Stimulated activated CD4-positive, alpha-beta T cell treated with anti-CD3 and anti-CD28 coated beads, TNF-alpha, amount 100 ng/mL, for 24 hours (primary cell): ENCODE measurements around the gene MB21D2.

Experiments used
- DNase-seq, 3 experiments: peaks; one replicate each; pipeline ENCODE4 v3.0.0-alpha.2; 2020; ENCODE audit warnings: low read depth in 3 of 3

The MB21D2 gene

GRCh38 chr3:192890347-192891335, 27.0 kb downstream of the MB21D2 start:
- no peak for DNase-seq

GRCh38 chr3:192889679-192890078, 28.0 kb downstream of the MB21D2 start:
- no peak for DNase-seq

- DNase-seq: no peak
These were observed 29.5 kb downstream of the MB21D2 start for GRCh38 chr3:192888190-192888589.

GRCh38 chr3:192887701-192888100, 30.0 kb downstream of the MB21D2 start:
- DNase-seq: no peak

- no peak for DNase-seq
These were observed 30.6 kb downstream of the MB21D2 start for GRCh38 chr3:192887047-192887446.

GRCh38 chr3:192884777-192885773, 32.6 kb downstream of the MB21D2 start:
- no peak for DNase-seq

GRCh38 chr3:192883512-192883911, 34.1 kb downstream of the MB21D2 start:
- DNase-seq: no peak

GRCh38 chr3:192881159-192881786, 36.4 kb downstream of the MB21D2 start:
- no peak for DNase-seq

- no peak for DNase-seq
These were observed 37.3 kb downstream of the MB21D2 start for GRCh38 chr3:192880313-192880712.

GRCh38 chr3:192879346-192880031, 38.2 kb downstream of the MB21D2 start:
- no peak for DNase-seq

- no peak for DNase-seq
These were observed 41.6 kb downstream of the MB21D2 start for GRCh38 chr3:192875971-192876565.

GRCh38 chr3:192870822-192871221, 46.8 kb downstream of the MB21D2 start:
- DNase-seq: no peak

GRCh38 chr3:192869131-192870031, 48.3 kb downstream of the MB21D2 start:
- no peak for DNase-seq

GRCh38 chr3:192867645-192868044, 50.0 kb downstream of the MB21D2 start:
- DNase-seq: no peak

- no peak for DNase-seq
These were observed 50.9 kb downstream of the MB21D2 start for GRCh38 chr3:192866804-192867203.

- DNase-seq: no peak
These were observed 52.7 kb downstream of the MB21D2 start for GRCh38 chr3:192864941-192865340.

GRCh38 chr3:192863091-192863420, 54.6 kb downstream of the MB21D2 start:
- no peak for DNase-seq

- DNase-seq: no peak
These were observed 55.1 kb downstream of the MB21D2 start for GRCh38 chr3:192862408-192863090.

- no peak for DNase-seq
These were observed 55.7 kb downstream of the MB21D2 start for GRCh38 chr3:192861972-192862371.
